ENCODE data around the gene BCAS3. TPM values are rescaled to one million over a fixed set of nuclear protein-coding genes. Genes with fewer than 3 reads are reported as not detected.

Gene BCAS3
- total RNA-seq, 1 experiment from 2014 or later = 14.4 TPM

DNA sequence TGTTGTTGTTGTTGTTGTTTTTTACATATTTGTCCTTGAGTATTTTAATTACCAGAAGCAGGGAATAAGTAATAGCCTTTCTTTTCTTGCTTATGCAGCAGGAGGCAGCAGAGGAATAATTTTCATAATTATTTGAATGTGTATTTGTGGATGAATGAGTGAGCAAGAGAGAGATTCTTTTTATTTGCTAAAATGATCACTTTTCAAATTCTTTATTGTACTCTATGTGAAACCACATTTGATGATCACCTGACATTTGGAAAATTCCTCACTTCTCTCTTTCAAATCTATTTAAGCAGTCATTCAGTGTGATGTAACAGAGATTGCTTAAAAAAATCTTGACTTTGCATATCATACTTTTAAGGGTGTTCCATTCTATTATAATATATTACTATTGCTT lies 223.6 kb downstream of the BCAS3 start:
- ChIA-PET CTCF (no interaction called here), POLR2A (ENCODE audit: low non-redundant PET) (no interaction called here)
- no peak for TF ChIP-seq EZH2 (IDR thresholded peaks at IDR 0.05; ENCODE audit: borderline replicate concordance, low read depth, low read length, poor library complexity, severe bottlenecking)
- TF ChIP-seq, protein P1, sequence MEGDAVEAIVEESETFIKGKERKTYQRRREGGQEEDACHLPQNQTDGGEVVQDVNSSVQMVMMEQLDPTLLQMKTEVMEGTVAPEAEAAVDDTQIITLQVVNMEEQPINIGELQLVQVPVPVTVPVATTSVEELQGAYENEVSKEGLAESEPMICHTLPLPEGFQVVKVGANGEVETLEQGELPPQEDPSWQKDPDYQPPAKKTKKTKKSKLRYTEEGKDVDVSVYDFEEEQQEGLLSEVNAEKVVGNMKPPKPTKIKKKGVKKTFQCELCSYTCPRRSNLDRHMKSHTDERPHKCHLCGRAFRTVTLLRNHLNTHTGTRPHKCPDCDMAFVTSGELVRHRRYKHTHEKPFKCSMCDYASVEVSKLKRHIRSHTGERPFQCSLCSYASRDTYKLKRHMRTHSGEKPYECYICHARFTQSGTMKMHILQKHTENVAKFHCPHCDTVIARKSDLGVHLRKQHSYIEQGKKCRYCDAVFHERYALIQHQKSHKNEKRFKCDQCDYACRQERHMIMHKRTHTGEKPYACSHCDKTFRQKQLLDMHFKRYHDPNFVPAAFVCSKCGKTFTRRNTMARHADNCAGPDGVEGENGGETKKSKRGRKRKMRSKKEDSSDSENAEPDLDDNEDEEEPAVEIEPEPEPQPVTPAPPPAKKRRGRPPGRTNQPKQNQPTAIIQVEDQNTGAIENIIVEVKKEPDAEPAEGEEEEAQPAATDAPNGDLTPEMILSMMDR (conservative IDR thresholded peaks at IDR 0.05; ENCODE audit: low read depth, low read length) = no peak
- H3K27ac ChIP-seq (ENCODE audit: low read depth, low read length, poor library complexity, severe bottlenecking) = no peak overlapping the region
- H3K4me1 ChIP-seq (ENCODE audit: insufficient read depth, low read length, poor library complexity, severe bottlenecking) = peaks cover 5% of the 10 kb centered on the region
- no peaks in the 10 kb centered on the region for H3K36me3 ChIP-seq (ENCODE audit: insufficient read depth, low read length, poor library complexity, severe bottlenecking)
- no peaks in the 10 kb centered on the region for H3K27me3 ChIP-seq (replicated peaks; ENCODE audit: insufficient read depth, low read depth, low read length, poor library complexity)
- H3K9me3 ChIP-seq (ENCODE audit: low read depth, low read length, poor library complexity, severe bottlenecking) = no peaks in the 10 kb centered on the region
- intact Hi-C loops (cut with micrococcal nuclease; ENCODE audit: unreplicated experiment) = no loop called here
- no peak overlapping the region for H3K4me3 ChIP-seq (ENCODE audit: low read depth, low read length, poor library complexity, severe bottlenecking)
- BruUV-seq (replicated peaks) = no TSS peak
- DNase-seq (ENCODE audit: low spot score) = no peak

DNA sequence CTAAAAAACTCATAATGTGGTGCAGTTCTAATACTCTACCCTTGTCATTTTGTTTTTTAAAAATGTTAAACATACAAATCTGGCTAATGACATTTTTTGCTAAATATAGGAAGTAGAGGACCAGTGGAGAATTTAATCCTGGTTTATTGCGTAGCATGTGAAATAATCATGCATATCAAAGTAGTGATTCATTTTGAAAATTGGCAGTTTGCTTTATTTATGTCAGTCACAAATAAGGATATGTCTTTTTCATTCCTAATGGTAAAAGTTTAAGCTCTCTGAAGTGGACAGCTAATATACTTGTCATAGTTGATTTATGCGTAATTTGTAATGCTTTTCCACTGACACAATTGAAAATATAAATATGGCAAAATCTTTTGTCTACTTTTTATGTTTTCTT lies 224.2 kb downstream of the BCAS3 start:
- POLR2A ChIA-PET (ENCODE audit: low non-redundant PET) = no interaction called here
- DNase-seq (ENCODE audit: low spot score) = peak; percentile 26
- no peak overlapping the region for H3K4me3 ChIP-seq (ENCODE audit: low read depth, low read length, poor library complexity, severe bottlenecking)
- CTCF ChIA-PET = no interaction called here
- TF ChIP-seq EZH2 (IDR thresholded peaks at IDR 0.05; ENCODE audit: borderline replicate concordance, low read depth, low read length, poor library complexity, severe bottlenecking) = no peak
- TF ChIP-seq, protein P1 (conservative IDR thresholded peaks at IDR 0.05; ENCODE audit: low read depth, low read length) = no peak
- H3K4me1 ChIP-seq (ENCODE audit: insufficient read depth, low read length, poor library complexity, severe bottlenecking) = peaks cover 5% of the 10 kb centered on the region
- H3K27me3 ChIP-seq (replicated peaks; ENCODE audit: insufficient read depth, low read depth, low read length, poor library complexity) = no peaks in the 10 kb centered on the region
- BruUV-seq (replicated peaks) = no TSS peak
- intact Hi-C loops (cut with micrococcal nuclease; ENCODE audit: unreplicated experiment) = no loop called here
- no peaks in the 10 kb centered on the region for H3K9me3 ChIP-seq (ENCODE audit: low read depth, low read length, poor library complexity, severe bottlenecking)
- no peaks in the 10 kb centered on the region for H3K36me3 ChIP-seq (ENCODE audit: insufficient read depth, low read length, poor library complexity, severe bottlenecking)
- H3K27ac ChIP-seq (ENCODE audit: low read depth, low read length, poor library complexity, severe bottlenecking) = no peak overlapping the region

DNA sequence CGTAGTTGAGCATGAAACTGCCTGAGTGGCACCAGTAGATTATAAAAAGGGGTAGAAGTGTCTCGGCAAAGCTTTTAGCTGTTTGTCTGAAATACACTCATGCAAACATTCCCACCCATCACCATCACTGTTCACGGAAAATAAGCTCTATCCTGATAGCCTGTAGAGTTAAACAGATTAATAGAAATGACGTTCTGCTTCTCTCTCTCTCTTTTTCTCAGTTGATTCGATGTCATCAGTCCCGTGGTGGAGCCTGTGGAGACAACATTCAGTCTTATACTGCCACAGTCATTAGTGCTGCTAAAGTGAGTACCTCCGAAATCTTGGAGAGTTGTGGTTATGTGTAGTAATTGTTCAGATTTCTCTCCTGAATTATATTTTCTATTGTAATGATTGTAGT lies 224.7 kb downstream of the BCAS3 start:
- Histone ChIP-seq H3K4me1 (ENCODE audit: insufficient read depth, low read length, poor library complexity, severe bottlenecking) (peaks cover 5% of the 10 kb centered on the region), H3K36me3 (ENCODE audit: insufficient read depth, low read length, poor library complexity, severe bottlenecking) (no peaks in the 10 kb centered on the region), H3K9me3 (ENCODE audit: low read depth, low read length, poor library complexity, severe bottlenecking) (no peaks in the 10 kb centered on the region), H3K27ac (ENCODE audit: low read depth, low read length, poor library complexity, severe bottlenecking) (no peak overlapping the region), H3K4me3 (ENCODE audit: low read depth, low read length, poor library complexity, severe bottlenecking) (no peak overlapping the region), H3K27me3 (replicated peaks; ENCODE audit: insufficient read depth, low read depth, low read length, poor library complexity) (no peaks in the 10 kb centered on the region)
- TF ChIP-seq, protein P1 (conservative IDR thresholded peaks at IDR 0.05; ENCODE audit: low read depth, low read length) = no peak
- no peak for TF ChIP-seq EZH2 (IDR thresholded peaks at IDR 0.05; ENCODE audit: borderline replicate concordance, low read depth, low read length, poor library complexity, severe bottlenecking)
- BruUV-seq (replicated peaks) = no TSS peak
- ChIA-PET POLR2A (ENCODE audit: low non-redundant PET) (interaction anchor here (0.5 kb wide), 1 partner anchor 264 kb away, joined by 7 read pairs; no protein-coding TSS in a partner anchor), CTCF (no interaction called here)
- DNase-seq (ENCODE audit: low spot score) = peak; percentile 19
- intact Hi-C loops (cut with micrococcal nuclease; ENCODE audit: unreplicated experiment) = no loop called here

All from A673 (cell line).